HG02884 (cell line): ENCODE measurements around the gene LAGE3.

ENCODE experiments used
- ATAC-seq: cut with Tn5 transposase; IDR thresholded peaks from one replicate; pipeline ENCODE4 v1.9.1; 2021; ENCODE audit warnings: mild to moderate bottlenecking, moderate library complexity; ENCODE audit not compliant: unreplicated experiment

Gene LAGE3

DNA sequence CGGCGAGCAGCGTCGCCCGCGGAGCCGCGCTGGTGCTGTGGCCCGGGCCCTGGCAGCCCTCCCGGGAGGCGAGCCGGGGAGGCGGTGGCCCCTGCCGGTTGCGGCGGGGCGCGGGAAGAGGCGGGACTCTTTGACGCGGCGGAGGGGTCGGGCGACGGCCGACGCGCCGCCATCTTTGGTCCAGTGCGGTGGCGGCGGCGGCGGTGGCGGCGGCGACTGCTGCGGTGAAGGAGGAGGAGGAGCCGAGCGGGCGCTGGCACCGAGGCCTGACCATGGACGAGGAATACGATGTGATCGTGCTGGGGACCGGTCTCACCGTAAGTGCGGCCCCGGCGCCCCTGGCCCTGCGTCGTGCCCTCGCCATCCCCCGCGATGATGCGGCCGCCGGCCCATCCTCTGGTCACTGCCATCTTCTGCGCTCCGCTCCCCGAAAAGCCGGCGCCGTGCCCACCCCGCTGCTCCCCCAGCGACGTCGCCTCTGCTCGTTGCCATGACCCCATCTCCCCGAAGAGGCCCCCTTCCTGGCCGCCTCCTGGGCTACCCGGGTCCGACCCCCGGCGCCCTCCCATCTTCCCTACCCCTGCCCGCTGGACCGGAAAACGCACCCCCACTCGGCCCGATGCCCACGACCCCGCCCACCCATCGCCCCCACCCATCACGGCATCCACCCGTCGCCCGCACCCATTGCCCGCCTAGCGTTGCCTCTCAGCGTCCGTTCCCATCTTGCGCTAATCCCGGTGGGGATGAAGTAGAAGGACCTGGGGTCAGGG lies 41.9 kb downstream of the LAGE3 start, which contains the start of gene GDI1:
Gene GDI1 (plus strand): TSS at position 172 of the 770 bp plus-strand sequence. CDS start 101 bp downstream, at position 273.
- no peak for ATAC-seq

GRCh38 chrX:154436374-154436982 lies 42.6 kb downstream of the LAGE3 start:
- ATAC-seq, result no peak

GRCh38 chrX:154435171-154435733 lies 43.8 kb downstream of the LAGE3 start:
- ATAC-seq, result no peak

GRCh38 chrX:154434394-154435168 lies 44.5 kb downstream of the LAGE3 start:
- no peak for ATAC-seq

GRCh38 chrX:154433605-154434004 lies 45.5 kb downstream of the LAGE3 start:
- ATAC-seq, result no peak

DNA sequence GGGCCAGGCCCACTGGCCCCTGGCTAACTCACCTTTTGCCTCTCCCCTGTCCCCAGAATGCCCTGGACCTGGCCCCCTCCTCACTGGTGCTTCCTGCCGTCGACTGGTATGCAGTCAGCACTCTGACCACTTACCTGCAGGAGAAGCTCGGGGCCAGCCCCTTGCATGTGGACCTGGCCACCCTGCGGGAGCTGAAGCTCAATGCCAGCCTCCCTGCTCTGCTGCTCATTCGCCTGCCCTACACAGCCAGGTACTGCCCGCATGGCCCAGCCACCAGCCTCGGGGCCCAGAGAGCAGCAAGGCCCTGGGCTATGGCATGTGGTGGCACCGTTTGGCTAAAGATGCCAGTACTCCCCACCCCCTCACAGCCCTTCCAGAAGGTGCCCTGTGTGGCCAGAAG lies 46.9 kb downstream of the LAGE3 start:
- ATAC-seq, result no peak

- no peak for ATAC-seq
Observed at GRCh38 chrX:154431341-154431740, 47.7 kb downstream of the LAGE3 start.

DNA sequence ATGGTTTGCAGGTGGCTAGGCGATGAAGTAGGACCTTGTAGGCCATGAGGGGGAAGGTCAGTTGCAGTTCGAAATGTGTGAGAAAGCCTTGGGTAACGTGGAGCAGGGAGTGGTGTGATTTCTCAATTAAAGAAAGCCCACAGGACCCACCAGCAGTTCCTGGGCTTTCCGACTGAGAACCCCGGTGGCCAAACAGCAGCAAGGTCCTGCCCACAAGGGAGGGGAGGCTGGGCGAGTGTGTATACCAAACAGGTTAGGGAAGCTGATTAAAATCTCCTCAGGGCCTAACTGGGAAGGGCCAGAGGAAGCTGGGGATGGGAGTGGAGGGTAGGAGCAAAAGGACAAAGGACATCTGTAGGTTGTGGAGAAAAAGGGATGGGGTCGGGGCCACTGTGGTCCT lies 48.2 kb downstream of the LAGE3 start:
- no peak for ATAC-seq

DNA sequence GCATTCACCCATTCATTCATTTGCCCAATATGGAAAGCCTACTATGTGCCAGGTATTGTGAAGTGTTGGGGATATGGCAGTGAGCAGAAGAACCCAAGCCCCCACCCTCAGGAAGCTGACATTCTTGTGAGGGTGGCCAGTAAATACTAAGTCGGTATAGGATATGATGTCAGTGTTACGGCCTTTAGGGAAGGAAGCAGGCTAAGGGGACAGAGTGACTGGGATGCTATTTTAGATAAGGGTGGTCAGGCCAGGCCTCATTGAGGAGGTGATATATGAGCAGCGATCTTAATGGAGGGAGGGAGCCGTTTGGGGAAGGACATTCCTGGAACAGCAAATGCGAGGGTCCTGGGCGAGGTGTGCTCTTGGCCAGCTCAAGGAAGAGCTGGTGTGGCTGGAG lies 48.6 kb downstream of the LAGE3 start:
- ATAC-seq, result no peak

DNA sequence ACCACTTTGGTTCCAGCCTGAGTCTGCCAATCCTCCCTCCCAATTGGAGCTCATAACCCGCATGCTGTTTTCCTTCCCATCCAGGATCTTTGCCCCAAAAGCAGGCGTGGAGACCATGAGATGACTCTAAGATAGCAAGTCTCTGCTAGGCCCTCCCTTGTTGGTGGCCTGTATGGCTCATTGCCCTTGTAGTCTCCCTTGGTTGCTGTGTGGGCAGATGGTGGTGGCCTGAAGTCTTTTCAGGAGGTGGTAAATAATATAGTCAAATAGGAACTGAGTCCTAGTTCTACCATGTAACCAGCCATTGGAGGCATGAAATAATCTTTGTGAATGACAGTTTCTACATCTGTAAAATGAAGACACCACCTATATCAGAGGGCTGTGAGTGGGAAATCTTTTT lies 49.4 kb downstream of the LAGE3 start:
- ATAC-seq, result no peak

DNA sequence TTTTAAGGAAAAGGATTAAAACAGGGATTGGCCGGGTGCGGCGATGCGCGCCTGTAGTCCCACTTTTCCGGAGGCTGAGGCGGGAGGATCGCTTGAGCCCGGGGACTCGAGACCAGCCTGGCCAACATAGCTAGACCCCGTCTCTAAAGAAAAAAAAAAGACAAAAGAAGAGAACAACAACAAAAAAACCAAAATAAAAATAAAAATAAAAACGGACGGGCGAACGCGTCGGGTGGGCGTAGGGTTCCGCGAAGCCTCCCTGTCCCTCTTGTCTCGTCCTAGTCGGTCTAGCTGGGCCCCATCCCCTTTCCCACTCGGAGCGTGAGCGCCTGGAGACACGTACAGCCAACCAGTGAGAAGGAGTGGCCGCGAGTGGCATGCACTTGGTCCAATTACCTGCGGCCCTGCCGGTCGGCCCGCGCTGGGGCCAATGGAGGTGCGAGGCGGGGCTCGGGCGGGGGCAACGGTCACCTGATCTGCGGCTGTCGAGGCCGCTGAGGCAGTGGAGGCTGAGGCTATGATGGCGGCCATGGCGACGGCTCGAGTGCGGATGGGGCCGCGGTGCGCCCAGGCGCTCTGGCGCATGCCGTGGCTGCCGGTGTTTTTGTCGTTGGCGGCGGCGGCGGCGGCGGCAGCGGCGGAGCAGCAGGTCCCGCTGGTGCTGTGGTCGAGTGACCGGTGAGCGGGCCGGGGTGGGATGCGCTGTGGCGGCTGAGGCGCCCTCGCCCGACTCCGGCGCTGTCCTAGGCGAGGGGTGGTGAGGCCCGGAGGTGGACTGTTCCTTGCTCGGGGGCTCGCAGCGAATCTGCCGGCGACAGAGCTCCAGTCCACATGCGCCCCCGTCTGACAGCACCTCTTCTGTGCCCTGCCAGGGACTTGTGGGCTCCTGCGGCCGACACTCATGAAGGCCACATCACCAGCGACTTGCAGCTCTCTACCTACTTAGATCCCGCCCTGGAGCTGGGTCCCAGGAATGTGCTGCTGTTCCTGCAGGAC lies 50.6 kb downstream of the LAGE3 start, which contains the start of gene ATP6AP1:
Gene ATP6AP1 (plus strand): TSS at position 502 of the 996 bp plus-strand sequence. CDS start 16 bp downstream, at position 518.
- ATAC-seq, result peak; percentile 97
